HG03045 (cell line): ENCODE measurements around the gene SEC14L5.
"Not testable (repeated sequence)": the region's sequence is repeated elsewhere in the genome, so short reads cannot be mapped to it uniquely, and the experiment has no call there.

Experiments
- ATAC-seq: cut with Tn5 transposase; IDR thresholded peaks from one replicate; pipeline ENCODE4 v1.9.1; 2021; ENCODE audit warnings: mild to moderate bottlenecking, moderate library complexity; ENCODE audit not compliant: unreplicated experiment

Gene SEC14L5

DNA sequence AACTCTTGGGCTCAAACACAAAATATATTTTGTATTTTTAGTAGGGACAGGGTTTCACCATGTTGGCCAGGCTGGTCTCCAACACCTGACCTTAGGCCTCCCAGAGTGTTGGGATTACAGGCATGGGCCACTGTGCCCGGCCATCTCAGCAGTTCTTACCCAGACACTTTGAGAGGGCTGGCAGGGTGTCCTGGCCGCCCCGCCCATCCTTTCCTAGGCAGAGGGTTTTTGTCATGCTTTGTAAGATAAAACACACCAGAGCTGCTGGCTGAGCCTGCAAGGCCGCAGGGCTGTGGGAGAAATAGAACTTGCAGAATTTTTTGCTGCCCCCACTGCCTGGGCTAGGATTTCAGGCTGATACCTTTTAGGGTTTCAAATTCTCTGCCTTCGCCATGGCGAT lies 29.9 kb upstream of the SEC14L5 start:
- ATAC-seq, result no peak

DNA sequence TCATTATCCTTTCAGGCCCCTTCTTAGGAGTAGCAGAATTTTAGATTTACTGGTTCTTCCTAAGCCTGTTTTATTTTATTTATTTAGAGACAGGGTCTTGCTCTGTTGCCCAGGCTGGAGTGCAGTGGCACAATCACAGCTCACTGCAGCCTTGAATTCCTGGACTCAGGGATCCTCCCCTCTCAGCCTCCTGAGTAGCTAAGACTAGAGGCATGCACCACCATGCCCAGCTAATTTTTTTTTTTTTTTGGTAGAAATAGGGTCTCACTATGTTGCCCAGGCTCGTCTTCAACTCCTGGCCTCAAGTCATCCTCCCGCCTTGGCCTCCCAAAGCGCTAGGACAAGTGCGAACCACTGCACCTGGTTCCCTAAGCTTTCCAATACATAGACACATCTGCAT lies 28.5 kb upstream of the SEC14L5 start:
- not testable (repeated sequence) for ATAC-seq

DNA sequence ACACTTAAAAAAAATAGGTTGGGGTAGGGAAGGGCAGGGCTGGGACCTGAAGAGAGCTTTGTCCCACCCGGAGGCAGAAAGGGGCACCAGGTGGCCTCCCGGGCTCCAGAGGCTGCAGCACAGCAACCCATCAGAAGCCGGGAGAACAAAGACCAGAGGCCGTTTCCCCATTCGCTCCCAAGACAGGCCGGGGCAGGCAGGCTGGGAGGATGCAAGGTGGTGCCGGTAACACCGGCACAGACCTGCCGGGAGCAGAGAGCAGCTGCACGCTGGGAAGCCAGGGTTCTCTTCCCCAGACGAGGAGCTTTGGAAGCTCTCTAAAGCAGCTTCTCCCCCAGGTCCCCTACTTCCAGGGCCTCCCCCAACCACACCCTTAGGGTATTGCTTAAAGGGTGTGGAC lies 26.7 kb upstream of the SEC14L5 start:
- no peak for ATAC-seq

DNA sequence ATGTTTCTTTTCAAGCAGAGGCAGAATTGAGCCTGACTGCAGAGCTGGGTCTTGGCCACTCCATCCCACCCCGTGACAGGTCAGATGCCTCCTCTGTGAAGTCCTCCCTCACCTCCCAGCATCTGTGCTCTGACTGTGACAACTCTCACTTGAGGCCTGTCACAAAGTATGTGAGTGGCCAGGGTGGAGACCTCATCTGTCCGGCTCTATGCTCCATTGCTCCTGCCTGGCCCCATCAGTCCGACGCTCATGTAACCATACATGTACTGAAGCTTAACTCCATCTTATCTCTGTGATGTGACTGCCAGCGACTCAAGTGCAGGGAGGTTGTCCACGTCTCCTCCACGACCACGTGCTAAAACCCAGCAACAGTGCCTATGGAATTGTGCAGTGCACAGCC lies 24.7 kb upstream of the SEC14L5 start:
- ATAC-seq, result no peak

DNA sequence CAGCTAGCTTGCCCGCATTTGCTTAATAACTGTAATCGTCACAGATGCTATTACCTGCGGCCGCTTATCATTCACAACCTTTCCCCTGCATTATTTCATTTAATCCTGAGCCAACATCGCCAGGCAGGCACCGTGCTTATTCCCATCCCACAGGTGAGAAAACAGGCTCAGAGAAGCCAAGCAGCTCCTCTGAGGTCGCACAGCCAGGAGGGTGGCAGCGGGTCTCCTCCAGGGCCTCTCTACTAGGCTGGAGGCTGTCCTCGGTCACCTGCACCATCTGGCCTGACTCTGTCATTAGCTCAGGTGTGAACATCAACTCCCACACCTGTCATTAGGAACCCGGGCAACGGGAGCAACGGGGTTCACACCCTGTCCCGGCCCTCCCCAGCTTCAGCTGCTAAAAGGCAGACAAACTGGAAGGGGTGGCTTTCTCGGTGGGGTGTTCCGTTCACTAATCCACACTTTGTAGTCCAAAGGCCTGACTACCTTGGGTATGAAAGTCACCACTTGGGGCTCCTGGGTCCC lies 24.2 kb upstream of the SEC14L5 start:
- ATAC-seq, result no peak

DNA sequence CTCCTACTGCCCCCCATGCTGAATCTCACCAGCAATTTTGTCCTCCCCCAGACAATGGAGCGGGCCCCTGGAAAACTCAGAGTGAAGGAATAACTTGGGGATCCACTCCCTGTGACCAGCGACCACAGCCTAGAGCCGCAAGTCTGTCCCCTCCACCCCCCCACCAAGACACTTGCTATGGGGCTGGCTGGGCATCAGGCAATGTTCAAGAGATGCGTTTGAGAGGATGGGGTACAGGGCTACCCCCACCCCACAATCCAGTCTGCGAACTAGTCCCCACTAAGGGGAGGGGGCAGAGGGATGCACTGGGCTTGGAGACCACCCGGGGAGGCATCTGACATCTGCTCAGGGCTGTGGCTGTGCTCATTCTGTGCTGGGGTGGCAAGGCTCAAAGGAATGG lies 23.5 kb upstream of the SEC14L5 start:
- ATAC-seq, result no peak

DNA sequence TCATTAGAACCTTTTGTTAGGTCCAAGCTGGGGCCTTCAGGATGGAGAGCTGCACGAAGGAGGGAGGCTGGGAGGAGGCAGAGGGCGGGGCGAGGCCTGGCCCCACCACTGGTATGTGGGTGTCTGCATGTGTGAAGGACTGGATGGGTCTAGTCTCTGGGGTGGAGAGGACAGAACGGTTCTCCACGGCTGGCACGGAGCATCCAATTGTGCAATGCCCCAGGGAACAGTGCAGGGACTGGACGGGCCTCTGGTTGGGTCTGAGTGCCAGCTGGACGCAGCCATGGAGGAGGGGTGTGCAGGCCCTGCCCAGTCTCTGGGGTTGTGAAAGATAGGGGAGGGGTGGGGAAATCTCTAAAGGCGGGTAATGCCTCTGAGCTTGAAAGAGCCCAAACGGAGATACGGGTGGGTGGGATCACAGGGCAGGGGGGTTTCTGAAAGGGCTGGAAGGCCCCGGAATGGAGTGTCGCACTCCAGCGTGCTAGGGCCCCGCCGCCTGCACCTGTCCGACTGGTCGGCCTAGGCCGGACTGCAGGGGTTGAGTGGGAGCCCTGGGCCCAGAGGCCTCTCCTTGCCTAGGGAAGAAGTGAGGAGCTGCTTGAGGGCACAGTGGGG lies 22.8 kb upstream of the SEC14L5 start:
- ATAC-seq, result no peak

DNA sequence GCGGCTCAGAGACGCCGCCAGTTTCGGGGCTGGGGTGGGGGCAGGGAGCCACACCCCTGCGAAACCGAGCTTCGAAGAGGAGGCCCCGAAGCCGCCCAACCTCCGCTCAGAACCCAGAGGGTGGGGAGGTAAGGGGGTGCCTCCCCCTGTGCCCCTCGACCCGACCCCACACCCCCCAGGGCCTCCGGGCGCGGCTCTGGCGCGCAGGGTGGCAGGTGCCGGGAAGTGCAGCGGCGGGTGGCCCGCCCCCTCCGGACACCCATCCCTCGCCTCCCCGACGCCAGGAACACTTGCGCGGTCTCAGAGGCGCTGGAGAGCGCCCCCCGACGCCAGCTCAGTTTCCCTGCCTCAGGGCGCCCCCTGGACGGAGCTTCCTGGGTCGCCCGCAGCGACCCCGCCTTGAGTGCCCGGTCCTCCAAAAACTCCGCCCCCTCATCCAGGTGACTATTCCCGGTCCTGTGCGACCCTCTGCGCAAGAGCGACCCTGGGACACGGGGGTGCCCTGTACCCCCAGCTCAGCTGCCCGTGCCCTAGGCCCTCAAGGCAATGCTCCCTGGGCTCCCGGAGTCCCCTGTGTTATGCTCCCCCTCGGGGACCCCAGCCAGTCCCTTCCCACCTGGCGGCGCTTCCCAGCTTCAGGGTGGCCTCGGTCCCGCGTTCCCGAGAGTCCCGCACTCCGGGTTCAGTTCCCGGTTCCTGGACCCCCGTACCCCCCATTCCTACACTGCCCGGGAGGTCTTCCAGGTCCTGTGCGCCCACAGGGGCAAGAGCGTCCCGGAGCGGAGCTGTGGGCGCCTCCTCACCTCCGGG lies 21.7 kb upstream of the SEC14L5 start:
- no peak for ATAC-seq

DNA sequence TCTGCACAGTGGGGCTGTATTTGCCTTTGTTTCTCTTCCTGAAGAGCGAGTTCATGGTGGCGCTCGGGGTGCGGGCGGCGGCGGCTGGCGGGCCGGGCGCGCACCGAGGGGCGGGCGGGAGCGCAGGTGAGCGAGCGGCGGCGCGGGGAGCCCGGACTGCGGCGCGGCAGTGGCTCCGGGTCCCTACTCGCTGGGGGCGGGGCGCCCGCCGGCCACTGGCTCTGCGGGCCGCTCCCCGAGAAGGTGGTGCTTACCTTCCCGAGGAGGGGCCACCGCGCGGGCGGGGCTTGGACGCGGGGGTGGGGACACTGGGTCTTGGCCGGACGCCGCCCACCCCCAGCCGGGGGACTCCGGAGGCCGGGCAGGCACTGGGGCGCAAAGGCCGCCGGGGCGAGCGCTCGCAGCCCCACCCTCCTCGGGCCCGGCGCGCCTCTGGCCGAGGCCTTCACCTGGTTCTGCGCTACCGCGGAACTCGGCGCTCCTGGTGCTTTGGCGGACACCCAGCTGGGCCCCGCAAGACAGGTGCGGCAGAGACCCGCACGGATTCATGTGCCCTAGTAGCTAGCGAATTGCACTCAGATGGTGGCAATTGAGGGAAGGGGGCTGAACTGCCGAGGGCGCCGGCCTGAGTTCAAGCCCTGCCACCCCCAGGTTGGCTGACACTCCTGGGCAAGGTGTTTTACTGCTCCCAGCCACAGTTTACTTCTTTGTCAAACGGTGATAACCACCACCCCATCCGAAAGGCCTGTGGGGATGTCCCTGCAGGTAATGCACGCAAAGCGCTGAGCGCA lies 20.9 kb upstream of the SEC14L5 start, which contains the start of gene PPL:
Gene PPL (minus strand): TSS at position 158 of the 791 bp plus-strand sequence. CDS start 103 bp downstream, at position 55.
- no peak for ATAC-seq

DNA sequence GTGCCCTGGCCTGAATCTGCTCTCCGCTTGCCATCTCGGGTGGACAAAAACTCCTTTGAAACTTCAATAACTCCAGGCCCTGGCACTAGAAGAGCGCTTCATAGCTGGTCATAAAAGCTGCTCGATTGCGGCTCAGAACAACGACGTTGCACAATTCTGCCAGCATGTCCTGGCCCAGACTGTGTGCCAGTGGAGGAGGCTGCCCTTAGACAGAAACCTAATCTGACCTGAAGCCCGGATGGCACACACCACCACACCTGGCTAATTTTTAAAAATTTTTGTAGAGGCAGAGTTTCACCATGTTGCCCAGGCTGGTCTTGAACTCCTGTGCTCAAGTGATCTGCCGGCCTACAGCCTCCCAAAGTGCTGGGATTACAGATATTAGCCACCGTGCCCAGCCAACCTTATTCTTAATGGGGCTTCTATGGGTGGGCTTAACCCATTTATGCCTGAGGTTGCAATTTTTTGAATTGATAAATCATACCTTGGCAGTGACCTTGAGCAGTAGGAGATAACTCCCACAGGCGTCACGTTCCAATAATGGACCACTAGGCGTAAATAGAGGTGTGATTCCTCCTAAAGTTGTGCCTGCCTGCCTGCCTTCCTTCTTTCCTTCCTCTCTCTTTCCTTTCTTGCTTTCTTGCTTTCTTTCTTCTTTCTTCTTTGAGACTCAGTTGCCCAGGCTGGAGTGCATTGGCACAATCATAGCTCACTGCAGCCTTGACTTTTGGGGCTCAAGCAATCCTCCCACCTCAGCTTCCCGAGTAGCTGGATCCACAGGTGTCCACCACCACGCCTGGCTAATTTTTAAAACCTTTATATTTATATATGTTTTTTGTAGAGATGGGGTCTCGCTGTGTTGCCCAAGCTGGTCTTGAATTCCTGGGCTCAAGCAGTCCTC lies 20.1 kb upstream of the SEC14L5 start:
- ATAC-seq, result no peak

DNA sequence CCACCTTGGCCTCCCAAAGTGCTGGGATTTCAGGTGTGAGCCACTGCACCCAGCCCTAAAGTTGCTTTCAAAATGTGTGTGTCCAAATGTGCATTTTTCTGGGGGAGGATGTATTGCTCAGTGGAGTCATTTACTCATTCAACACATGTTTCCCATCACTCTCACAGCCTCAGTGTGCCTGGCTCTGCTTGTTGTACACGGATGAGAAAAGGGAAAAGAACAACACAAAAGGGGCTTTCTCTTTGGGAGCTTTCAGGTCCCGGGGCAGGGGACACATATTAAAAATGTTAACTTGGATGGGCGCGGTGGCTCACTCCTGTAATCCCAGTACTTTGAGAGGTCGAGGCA lies 19.5 kb upstream of the SEC14L5 start:
- ATAC-seq, result no peak

DNA sequence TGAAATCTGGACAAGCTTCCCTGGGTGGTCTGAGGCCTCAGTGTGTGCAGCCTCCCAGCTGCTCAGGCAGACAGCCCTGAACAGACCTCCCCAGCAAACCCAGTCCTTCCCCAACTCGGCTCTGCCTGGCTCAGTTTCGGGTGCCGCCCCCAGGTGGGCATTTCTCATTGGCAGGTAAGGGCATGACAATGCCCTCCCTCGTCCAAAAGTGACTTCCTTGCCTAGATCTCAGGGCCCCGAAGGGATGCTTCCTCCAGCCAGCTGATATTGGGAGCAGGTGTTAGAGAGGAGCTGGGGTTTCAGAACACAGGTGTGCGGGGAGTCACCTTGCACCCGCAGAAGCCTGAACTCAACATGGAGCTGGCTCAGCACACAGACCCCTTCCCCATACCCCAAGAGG lies 17.4 kb upstream of the SEC14L5 start:
- no peak for ATAC-seq

DNA sequence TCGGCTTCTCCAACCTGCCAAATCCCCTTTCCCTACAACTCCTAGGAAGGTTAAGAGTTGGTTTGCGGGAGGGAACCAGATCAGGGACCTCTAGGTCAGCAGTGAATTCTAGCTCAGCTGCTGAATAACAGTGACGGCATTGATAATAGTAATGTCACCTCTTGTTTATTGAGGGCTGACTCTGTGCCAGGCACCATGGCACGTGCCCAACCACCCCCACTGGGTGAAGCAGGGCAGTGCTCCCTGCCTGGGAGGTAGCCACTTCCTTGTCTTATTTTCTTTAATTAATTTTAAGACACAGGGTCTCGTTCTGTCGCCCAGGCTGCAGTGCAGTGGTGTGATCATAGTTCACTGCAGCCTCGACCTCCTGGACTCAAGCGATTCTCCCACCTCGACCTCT lies 15.6 kb upstream of the SEC14L5 start:
- no peak for ATAC-seq

DNA sequence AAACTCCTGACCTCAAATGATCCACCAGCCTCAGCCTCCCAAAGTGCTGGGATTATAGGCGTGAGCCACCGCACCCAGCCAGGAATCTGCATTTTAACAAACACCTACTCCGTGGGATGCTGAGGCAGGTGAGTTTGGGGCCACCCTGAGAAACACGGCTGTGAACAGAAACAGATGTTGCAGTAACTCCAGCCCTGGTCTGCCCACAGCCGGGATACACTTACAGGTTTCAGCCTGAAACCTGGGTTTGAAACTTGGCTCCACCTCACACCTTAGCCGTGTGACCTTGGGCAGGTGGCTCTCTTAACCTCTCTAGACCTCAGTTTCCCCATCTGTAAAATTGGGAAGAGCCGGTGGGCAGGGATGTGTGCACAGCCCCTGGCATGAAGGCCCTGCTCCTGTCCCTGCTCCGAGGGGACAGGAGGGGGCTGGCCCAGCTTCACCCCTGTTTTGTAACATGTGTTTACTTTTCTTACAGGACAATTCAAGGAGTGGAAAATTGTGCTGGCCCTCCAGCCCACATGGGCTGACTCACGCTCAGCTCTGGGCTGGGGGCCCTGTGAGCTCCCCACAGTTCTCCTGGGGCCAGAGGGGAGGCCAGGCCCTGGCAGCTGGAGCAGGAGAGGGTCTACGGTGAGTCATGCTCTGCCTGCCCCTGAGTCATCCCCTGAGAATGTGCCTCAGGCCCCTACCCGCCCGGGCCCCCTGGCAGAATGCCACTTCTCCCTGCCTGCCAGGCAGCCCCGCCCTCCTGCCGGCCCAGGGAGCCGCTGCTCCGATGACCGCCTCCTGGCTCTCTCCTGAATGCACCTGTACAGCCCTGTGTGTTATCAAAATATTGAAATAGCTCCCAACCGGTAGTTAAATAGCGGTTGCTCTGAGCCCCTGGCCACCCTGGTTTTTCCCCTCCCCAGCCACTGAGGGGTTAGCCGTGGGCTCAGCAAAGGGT lies 13.5 kb upstream of the SEC14L5 start:
- ATAC-seq, result no peak

DNA sequence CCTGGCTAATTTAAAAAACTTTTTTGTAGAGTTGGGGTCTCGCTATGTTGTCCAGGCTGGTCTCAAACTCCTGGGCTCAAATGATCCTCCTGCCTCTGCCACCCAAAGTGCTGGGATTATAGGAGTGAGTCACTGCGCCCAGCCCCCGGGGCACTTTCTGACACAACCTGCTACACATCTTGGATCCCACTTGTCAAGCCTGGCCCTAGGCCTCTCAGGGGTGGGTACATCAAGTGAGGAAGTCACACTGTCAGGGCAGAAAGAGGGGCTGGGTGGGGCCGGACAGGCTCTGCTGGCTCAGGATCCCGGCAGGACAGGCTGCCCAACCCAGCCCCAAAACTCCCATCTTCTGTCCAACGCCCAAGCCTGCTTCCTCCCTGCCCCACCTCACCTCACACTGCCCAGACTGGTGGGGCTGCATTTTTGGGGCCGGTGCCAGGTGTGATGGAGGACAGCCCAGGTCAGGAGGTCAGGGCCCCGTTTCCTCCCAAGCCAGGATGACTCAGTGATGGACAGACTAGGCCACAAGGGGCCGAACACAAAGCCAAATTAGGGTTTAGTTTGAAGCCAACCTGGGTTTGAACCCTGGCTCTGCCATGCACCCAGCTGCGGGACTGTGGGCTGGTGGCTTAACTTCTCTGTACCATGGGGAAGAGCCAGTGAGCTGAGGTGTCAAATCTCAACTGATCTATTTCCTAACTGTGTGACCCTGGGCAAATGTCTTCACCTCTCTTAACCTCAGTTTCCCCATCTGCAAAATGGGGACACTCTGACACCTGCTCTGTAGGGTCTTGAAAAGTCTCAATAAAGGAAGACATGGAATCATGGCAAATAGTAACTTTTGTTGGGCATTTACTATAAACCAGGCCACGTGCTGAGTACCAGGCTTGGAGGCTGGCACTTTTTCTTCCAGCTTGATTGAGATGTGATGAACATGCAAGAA lies 12.3 kb upstream of the SEC14L5 start:
- ATAC-seq, result no peak

DNA sequence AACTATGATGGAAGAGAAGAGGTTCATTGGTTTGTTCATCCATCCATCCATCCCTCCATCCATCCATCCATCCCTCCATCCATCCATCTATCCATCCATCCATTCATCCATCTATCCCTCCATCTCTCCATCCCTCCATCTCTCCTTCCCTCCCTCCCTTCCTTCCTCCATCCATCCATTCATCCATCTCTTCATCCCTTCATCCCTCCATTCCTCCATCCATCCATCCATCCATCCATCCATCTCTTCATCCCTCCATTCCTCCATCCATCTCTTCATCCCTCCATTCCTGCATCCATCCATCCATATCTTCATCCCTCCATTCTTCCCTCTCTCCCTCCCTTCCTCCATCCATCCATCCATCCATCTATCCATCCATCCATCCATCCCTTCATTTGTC lies 11.2 kb upstream of the SEC14L5 start:
- no peak for ATAC-seq

DNA sequence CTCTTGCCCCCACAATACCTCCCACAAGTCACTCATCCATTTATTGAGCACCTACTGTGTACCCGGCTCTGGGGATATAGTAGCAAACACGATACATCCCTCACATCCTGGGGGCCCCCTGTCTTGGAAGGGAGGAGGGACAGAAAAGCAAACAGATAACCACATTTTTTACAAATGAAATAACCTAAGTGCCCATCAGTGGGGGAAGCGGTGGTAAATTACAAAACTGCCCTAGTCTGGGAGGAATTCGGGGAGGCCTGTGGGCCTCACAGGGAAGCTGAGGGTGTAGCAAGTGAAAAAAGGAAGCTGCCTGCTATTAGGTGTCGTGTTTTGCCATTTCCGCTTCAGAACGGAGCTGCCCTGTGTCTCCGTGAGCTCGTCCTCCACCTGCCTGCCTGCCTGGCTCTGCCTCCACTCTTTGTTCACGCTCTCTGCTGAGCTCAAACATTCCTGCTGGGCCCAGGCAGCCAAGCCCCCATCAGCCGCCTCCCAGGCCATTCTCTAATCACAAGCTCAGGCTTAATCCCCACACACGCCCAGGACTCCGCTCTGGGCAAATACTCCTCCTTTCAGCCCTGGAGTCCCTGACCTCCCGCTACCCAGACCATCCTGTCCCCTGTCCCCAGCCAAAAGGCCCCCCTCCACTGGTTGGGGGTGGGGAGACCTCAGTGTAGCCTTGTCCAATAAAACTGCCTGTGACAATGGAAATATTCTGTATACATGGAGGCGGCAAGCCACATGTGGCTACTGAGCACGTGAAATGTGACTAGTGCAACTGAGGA lies 10.2 kb upstream of the SEC14L5 start:
- no peak for ATAC-seq
